DND-41 (cell line): ENCODE measurements around the gene PALD1.

ENCODE experiments used
- ATAC-seq: fragments of 200-7000 bp; cut with Tn5 transposase; 3 replicates; pipeline ENCODE4 v1.9.1; 2021; ENCODE audit warnings: low read depth; ENCODE audit not compliant: insufficient read depth
- DNase-seq: peaks from one replicate; pipeline ENCODE4 v3.0.0-alpha.2; 2020
- H2AFZ ChIP-seq: 2 replicates; pipeline ENCODE4 v1.6.0; 2012; ENCODE audit warnings: low read depth, low read length
- H3K27ac ChIP-seq: 2 replicates; pipeline ENCODE4 v1.5.1; 2012; ENCODE audit warnings: low read length, inconsistent platforms
- H3K27me3 ChIP-seq: fragments of 200-600 bp; sonication (generic); 2 replicates; pipeline ENCODE4 v1.6.0; 2012; ENCODE audit warnings: low read length, mild to moderate bottlenecking, inconsistent platforms; ENCODE audit not compliant: insufficient read depth, poor library complexity
- H3K36me3 ChIP-seq: 2 replicates; pipeline ENCODE4 v1.5.1; 2012; ENCODE audit warnings: low read length, inconsistent platforms; ENCODE audit not compliant: insufficient read depth
- H3K4me1 ChIP-seq: 2 replicates; pipeline ENCODE4 v1.5.1; 2012; ENCODE audit warnings: mild to moderate bottlenecking, low read length; ENCODE audit not compliant: insufficient read depth
- H3K4me2 ChIP-seq: 2 replicates; pipeline ENCODE4 v1.6.0; 2012; ENCODE audit warnings: mild to moderate bottlenecking, moderate library complexity, low read length, inconsistent platforms; ENCODE audit not compliant: insufficient read depth
- H3K4me3 ChIP-seq, 2 experiments: fragments of 200-600 bp in 1 of 2; shearing (Covaris generic) in 1 of 2; 2 replicates each; pipeline ENCODE4 v1.5.1; 2012 to 2016; ENCODE audit warnings: inconsistent platforms in 2 of 2, low read length in 2 of 2, mild to moderate bottlenecking in 2 of 2, low read depth in 1 of 2, moderate library complexity in 1 of 2
- H3K79me2 ChIP-seq: 2 replicates; pipeline ENCODE4 v1.6.0; 2012; ENCODE audit warnings: low read length, inconsistent platforms; ENCODE audit not compliant: insufficient read depth
- H3K9ac ChIP-seq: 2 replicates; pipeline ENCODE4 v1.6.0; 2012; ENCODE audit warnings: low read depth, mild to moderate bottlenecking, inconsistent platforms, low read length, moderate library complexity
- H3K9me3 ChIP-seq: 2 replicates; pipeline ENCODE4 v1.5.1; 2012; ENCODE audit warnings: low read length, moderate library complexity, mild to moderate bottlenecking, inconsistent platforms; ENCODE audit not compliant: insufficient read depth, severe bottlenecking
- H4K20me1 ChIP-seq: 2 replicates; pipeline ENCODE4 v1.6.0; 2012; ENCODE audit warnings: low read length; ENCODE audit not compliant: insufficient read depth
- CTCF ChIP-seq: IDR thresholded peaks from 2 replicates; pipeline ENCODE4 v1.5.1; 2012; ENCODE audit warnings: borderline replicate concordance, low read length, moderate library complexity, mild to moderate bottlenecking; ENCODE audit not compliant: poor library complexity, severe bottlenecking; ENCODE audit errors: extremely low read depth
- EZH2 ChIP-seq: IDR thresholded peaks from 3 replicates; pipeline ENCODE4 v1.6.1; 2012; ENCODE audit warnings: borderline replicate concordance, low read depth, mild to moderate bottlenecking, moderate library complexity, low read length, inconsistent platforms; ENCODE audit not compliant: severe bottlenecking

The PALD1 gene

GRCh38 chr10:70536196-70536861, 57.8 kb downstream of the PALD1 start:
- no peak overlapping the region for H3K4me2 ChIP-seq
- no peak overlapping the region for H3K27ac ChIP-seq
- no peaks in the 10 kb centered on the region for H3K9me3 ChIP-seq
- ATAC-seq (no peak), DNase-seq (no peak)
- no peak overlapping the region for H3K4me3 ChIP-seq
- no peak overlapping the region for H2AFZ ChIP-seq
- H4K20me1 ChIP-seq: no peaks in the 10 kb centered on the region; the same call in 1 of the 2 replicates
- no peaks in the 10 kb centered on the region for H3K27me3 ChIP-seq
- H3K4me1 ChIP-seq: no peaks in the 10 kb centered on the region
- 0 out of 2 replicates have a peak, but pooled peaks cover 8% of the 10 kb centered on the region for H3K36me3 ChIP-seq
- H3K9ac ChIP-seq: no peak overlapping the region
- TF ChIP-seq CTCF (no peak), EZH2 (no peak)
- no peaks in the 10 kb centered on the region for H3K79me2 ChIP-seq

GRCh38 chr10:70537398-70538194, 59.0 kb downstream of the PALD1 start:
- Histone ChIP-seq H3K27ac (no peak overlapping the region), H3K79me2 (no peaks in the 10 kb centered on the region), H3K9me3 (no peaks in the 10 kb centered on the region), H3K9ac (no peak overlapping the region), H3K36me3 (0 out of 2 replicates have a peak, but pooled peaks cover 9% of the 10 kb centered on the region), H4K20me1 (no peaks in the 10 kb centered on the region; the same call in 1 of the 2 replicates), H3K4me3 (no peak overlapping the region), H3K4me2 (no peak overlapping the region), H3K4me1 (no peaks in the 10 kb centered on the region), H3K27me3 (no peaks in the 10 kb centered on the region), H2AFZ (no peak overlapping the region)
- TF ChIP-seq CTCF: peak; percentile 61
- no peak for TF ChIP-seq EZH2
- DNase-seq (peak; percentile 27), ATAC-seq (peak; percentile 41; the same call in 1 of the 3 replicates)

GRCh38 chr10:70538195-70538520, 59.6 kb downstream of the PALD1 start:
- Histone ChIP-seq H3K9me3 (no peaks in the 10 kb centered on the region), H4K20me1 (no peaks in the 10 kb centered on the region; the same call in 1 of the 2 replicates), H3K27ac (no peak overlapping the region), H3K79me2 (no peaks in the 10 kb centered on the region), H3K4me1 (no peaks in the 10 kb centered on the region), H3K4me2 (no peak overlapping the region), H3K4me3 (no peak overlapping the region), H3K36me3 (0 out of 2 replicates have a peak, but pooled peaks cover 9% of the 10 kb centered on the region), H3K9ac (no peak overlapping the region), H3K27me3 (no peaks in the 10 kb centered on the region), H2AFZ (no peak overlapping the region)
- ATAC-seq (no peak), DNase-seq (no peak)
- TF ChIP-seq CTCF: no peak
- no peak for TF ChIP-seq EZH2
